ENCODE measurements around the gene MAFG. TPM values are rescaled to one million over a fixed set of nuclear protein-coding genes. Genes with fewer than 3 reads are reported as not detected.
"Not testable (repeated sequence)": the region's sequence is repeated elsewhere in the genome, so short reads cannot be mapped to it uniquely, and the experiment has no call there.

The MAFG gene
- total and polyA plus RNA-seq, 2 donors (not counting 1 experiment from before 2014, with no cell fraction given): 11.3 to 20.6 TPM

- Histone ChIP-seq H3K4me3 (replicated peaks in 1 of 4; ENCODE audit: control extremely low read depth in 1 of 4, insufficient read depth in 1 of 4, low read depth in 3 of 4, low read length in 4 of 4) (peak overlapping the region in 1 of 4 experiments; percentile 21), H3K4me2 (ENCODE audit: extremely low read depth, insufficient read depth, low read length) (no peak overlapping the region), H3K9ac (ENCODE audit: insufficient read depth, low read length) (no peak overlapping the region), H2AFZ (ENCODE audit: low read length) (no peak overlapping the region), H4K20me1 (ENCODE audit: control insufficient read depth, extremely low read depth, insufficient read depth, low read length) (no peaks in the 10 kb centered on the region), H3K27ac (ENCODE audit: insufficient read depth, low read length) (peak overlapping the region; percentile 23), H3K36me3 (ENCODE audit: control insufficient read depth, insufficient read depth, low read length) (peaks cover 26% of the 10 kb centered on the region), H3K4me1 (ENCODE audit: control insufficient read depth, extremely low read depth, insufficient read depth, low read length) (peaks cover 36% of the 10 kb centered on the region), H3K79me2 (ENCODE audit: control insufficient read depth, insufficient read depth, low read length) (peaks cover 78% of the 10 kb centered on the region), H3K9me3 (ENCODE audit: control insufficient read depth, insufficient read depth, low read depth, low read length) (no peaks in the 10 kb centered on the region), H3K27me3 (ENCODE audit: control insufficient read depth, insufficient read depth, low read length) (no peaks in the 10 kb centered on the region)
- DNase-seq (ENCODE audit: low read depth in 2 of 2): no peak
- TF ChIP-seq, protein P1, sequence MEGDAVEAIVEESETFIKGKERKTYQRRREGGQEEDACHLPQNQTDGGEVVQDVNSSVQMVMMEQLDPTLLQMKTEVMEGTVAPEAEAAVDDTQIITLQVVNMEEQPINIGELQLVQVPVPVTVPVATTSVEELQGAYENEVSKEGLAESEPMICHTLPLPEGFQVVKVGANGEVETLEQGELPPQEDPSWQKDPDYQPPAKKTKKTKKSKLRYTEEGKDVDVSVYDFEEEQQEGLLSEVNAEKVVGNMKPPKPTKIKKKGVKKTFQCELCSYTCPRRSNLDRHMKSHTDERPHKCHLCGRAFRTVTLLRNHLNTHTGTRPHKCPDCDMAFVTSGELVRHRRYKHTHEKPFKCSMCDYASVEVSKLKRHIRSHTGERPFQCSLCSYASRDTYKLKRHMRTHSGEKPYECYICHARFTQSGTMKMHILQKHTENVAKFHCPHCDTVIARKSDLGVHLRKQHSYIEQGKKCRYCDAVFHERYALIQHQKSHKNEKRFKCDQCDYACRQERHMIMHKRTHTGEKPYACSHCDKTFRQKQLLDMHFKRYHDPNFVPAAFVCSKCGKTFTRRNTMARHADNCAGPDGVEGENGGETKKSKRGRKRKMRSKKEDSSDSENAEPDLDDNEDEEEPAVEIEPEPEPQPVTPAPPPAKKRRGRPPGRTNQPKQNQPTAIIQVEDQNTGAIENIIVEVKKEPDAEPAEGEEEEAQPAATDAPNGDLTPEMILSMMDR (conservative IDR thresholded peaks at IDR 0.05 in 1 of 2, IDR thresholded peaks at IDR 0.05 in 1 of 2; ENCODE audit: low read depth in 1 of 2, low read length in 2 of 2): no peak
- no peak for TF ChIP-seq EZH2 (IDR thresholded peaks at IDR 0.05; ENCODE audit: low read length, missing control alignments)
These were observed 6.0 kb downstream of the MAFG start for GRCh38 chr17:81921537-81921862.

DNA sequence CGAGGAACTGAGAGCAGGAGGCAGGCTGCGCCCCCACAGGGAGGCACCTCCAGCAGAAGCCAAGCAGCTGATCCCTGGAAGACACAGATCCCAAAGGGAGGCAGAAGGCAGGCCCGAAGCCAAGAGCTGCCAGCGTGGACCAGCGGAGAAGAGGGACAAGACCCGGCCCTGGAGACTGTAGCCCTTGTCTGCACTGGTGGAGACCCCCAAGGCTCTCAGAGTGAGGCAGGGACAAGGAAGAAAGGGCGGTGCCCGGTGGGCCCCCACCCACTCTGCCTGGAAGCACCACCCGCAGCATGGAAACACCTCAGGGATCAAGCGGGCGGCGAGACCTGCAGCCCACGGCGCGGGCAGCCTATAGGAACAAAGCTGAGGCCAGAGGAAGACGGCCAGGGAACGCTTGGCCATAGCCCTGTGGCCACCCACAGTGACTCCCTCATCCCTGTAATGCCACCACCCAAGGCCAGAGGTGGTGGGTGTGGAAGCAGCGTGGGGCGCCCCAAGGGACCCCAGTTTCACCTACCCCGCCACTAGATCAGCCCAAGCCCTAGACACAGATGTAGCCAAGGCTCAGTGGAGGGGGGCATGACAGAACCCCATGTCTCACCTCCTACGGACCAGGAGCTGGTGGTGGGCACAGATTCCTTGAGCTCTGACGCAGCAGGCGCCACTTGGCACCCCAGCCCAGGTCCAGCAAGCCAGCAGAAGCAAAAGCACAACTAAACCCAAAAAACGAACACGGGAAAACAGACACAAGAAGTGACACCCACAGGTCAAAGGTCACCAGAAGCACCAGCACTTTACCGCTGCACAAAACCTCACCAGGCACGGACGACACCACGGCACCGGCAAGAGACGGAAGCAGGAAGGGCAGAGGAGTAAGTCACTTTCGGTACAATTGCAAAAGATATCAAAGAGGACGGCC lies 6.7 kb downstream of the MAFG start:
- no peak for TF ChIP-seq EZH2 (IDR thresholded peaks at IDR 0.05; ENCODE audit: low read length, missing control alignments)
- TF ChIP-seq, protein P1 (conservative IDR thresholded peaks at IDR 0.05 in 1 of 2, IDR thresholded peaks at IDR 0.05 in 1 of 2; ENCODE audit: low read depth in 1 of 2, low read length in 2 of 2): no peak
- peak overlapping the region in 2 of 4 experiments; percentile 2 to 21 for H3K4me3 ChIP-seq (replicated peaks in 1 of 4; ENCODE audit: control extremely low read depth in 1 of 4, insufficient read depth in 1 of 4, low read depth in 3 of 4, low read length in 4 of 4)

DNA sequence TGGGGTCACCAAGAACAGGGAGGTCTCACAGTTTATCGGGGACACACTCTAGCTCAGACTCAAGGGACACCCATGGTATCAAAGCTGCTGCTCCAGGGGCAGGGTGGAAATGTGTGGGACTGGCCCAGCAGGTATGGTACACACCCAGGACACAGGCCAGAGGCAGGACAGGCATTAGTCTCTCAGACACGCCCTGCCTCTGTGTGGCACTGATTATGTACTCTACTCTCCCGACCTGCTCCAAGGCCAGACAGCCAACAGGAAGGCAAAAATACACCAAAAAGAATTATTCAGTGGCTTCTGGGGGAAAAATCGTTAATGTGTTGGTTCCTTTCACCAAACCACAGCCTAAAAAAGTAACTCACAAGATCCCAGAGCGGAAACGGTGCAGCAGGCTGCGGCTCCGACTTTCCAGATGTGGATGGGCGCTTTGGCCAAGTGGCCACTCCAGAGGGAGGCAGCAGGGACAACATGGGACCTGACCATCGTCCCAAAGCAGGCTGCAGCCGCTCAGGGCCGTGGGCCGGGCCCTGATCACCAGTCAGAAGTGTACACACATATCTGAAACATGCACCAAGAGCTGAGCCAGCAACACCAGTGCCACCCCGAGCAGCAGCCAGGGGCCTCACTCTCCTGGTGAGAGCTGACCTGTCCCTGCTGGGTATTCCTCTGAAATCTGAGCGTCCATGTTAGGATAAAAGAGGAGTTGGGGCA lies 8.5 kb downstream of the MAFG start:
- Histone ChIP-seq H3K27me3 (ENCODE audit: control insufficient read depth, insufficient read depth, low read length) (no peaks in the 10 kb centered on the region), H3K36me3 (ENCODE audit: control insufficient read depth, insufficient read depth, low read length) (peaks cover 39% of the 10 kb centered on the region)

More for the DNA sequence above, 6.7 kb downstream of the MAFG start:
- peaks cover 26% of the 10 kb centered on the region for H3K36me3 ChIP-seq (ENCODE audit: control insufficient read depth, insufficient read depth, low read length)
- H3K4me2 ChIP-seq (ENCODE audit: extremely low read depth, insufficient read depth, low read length): peak overlapping the region; percentile 35
- no peaks in the 10 kb centered on the region for H3K9me3 ChIP-seq (ENCODE audit: control insufficient read depth, insufficient read depth, low read depth, low read length)
- no peaks in the 10 kb centered on the region for H4K20me1 ChIP-seq (ENCODE audit: control insufficient read depth, extremely low read depth, insufficient read depth, low read length)
- no peak overlapping the region for H2AFZ ChIP-seq (ENCODE audit: low read length)
- H3K9ac ChIP-seq (ENCODE audit: insufficient read depth, low read length): no peak overlapping the region
- peak in 1 of 2 donors; percentile 22 for DNase-seq (ENCODE audit: low read depth in 2 of 2)
- H3K27me3 ChIP-seq (ENCODE audit: control insufficient read depth, insufficient read depth, low read length): no peaks in the 10 kb centered on the region
- H3K4me1 ChIP-seq (ENCODE audit: control insufficient read depth, extremely low read depth, insufficient read depth, low read length): peaks cover 32% of the 10 kb centered on the region
- peaks cover 76% of the 10 kb centered on the region for H3K79me2 ChIP-seq (ENCODE audit: control insufficient read depth, insufficient read depth, low read length)
- H3K27ac ChIP-seq (ENCODE audit: insufficient read depth, low read length): peak overlapping the region; percentile 23

GRCh38 chr17:81918333-81918669 lies 9.2 kb downstream of the MAFG start:
- DNase-seq (ENCODE audit: low read depth in 2 of 2); H2AFZ ChIP-seq (ENCODE audit: low read length); H3K9me3 ChIP-seq (ENCODE audit: control insufficient read depth, insufficient read depth, low read depth, low read length); H3K27ac ChIP-seq (ENCODE audit: insufficient read depth, low read length); H4K20me1 ChIP-seq (ENCODE audit: control insufficient read depth, extremely low read depth, insufficient read depth, low read length); H3K27me3 ChIP-seq (ENCODE audit: control insufficient read depth, insufficient read depth, low read length); H3K4me2 ChIP-seq (ENCODE audit: extremely low read depth, insufficient read depth, low read length); H3K9ac ChIP-seq (ENCODE audit: insufficient read depth, low read length): not testable (repeated sequence)
- H3K79me2 ChIP-seq (ENCODE audit: control insufficient read depth, insufficient read depth, low read length): peaks cover 59% of the 10 kb centered on the region
- H3K4me3 ChIP-seq (replicated peaks in 1 of 4; ENCODE audit: control extremely low read depth in 1 of 4, insufficient read depth in 1 of 4, low read depth in 3 of 4, low read length in 4 of 4): peak overlapping the region in 1 of 4 experiments; percentile 70
- H3K36me3 ChIP-seq (ENCODE audit: control insufficient read depth, insufficient read depth, low read length): peaks cover 45% of the 10 kb centered on the region
- H3K4me1 ChIP-seq (ENCODE audit: control insufficient read depth, extremely low read depth, insufficient read depth, low read length): peaks cover 17% of the 10 kb centered on the region

More for the DNA sequence above, 8.5 kb downstream of the MAFG start:
- Histone ChIP-seq H3K27ac (ENCODE audit: insufficient read depth, low read length) (no peak overlapping the region), H3K4me1 (ENCODE audit: control insufficient read depth, extremely low read depth, insufficient read depth, low read length) (peaks cover 22% of the 10 kb centered on the region), H3K9ac (ENCODE audit: insufficient read depth, low read length) (no peak overlapping the region), H3K9me3 (ENCODE audit: control insufficient read depth, insufficient read depth, low read depth, low read length) (no peaks in the 10 kb centered on the region), H3K79me2 (ENCODE audit: control insufficient read depth, insufficient read depth, low read length) (peaks cover 65% of the 10 kb centered on the region), H4K20me1 (ENCODE audit: control insufficient read depth, extremely low read depth, insufficient read depth, low read length) (no peaks in the 10 kb centered on the region), H3K4me2 (ENCODE audit: extremely low read depth, insufficient read depth, low read length) (no peak overlapping the region), H2AFZ (ENCODE audit: low read length) (no peak overlapping the region), H3K4me3 (replicated peaks in 1 of 4; ENCODE audit: control extremely low read depth in 1 of 4, insufficient read depth in 1 of 4, low read depth in 3 of 4, low read length in 4 of 4) (no peak overlapping the region)
- no peak for TF ChIP-seq EZH2 (IDR thresholded peaks at IDR 0.05; ENCODE audit: low read length, missing control alignments)
- TF ChIP-seq, protein P1 (conservative IDR thresholded peaks at IDR 0.05 in 1 of 2, IDR thresholded peaks at IDR 0.05 in 1 of 2; ENCODE audit: low read depth in 1 of 2, low read length in 2 of 2): no peak
- no peak for DNase-seq (ENCODE audit: low read depth in 2 of 2)

Data from fibroblast of lung (primary cell).